GM12878 (cell line): Measurements from ENCODE around the gene ATP6V1C2.

Experiments used
- ATF2 ChIP-seq: IDR thresholded peaks from 2 replicates; pipeline ENCODE4 v1.6.1; 2012; ENCODE audit warnings: low read length, inconsistent platforms
- BHLHE40 ChIP-seq, 2 experiments: fragments of 450-650 bp in 1 of 2; IDR thresholded peaks; 2 replicates each; pipeline ENCODE4 v1.6.1; 2011 to 2017; ENCODE audit warnings: low read depth in 2 of 2, borderline replicate concordance in 1 of 2, improper control_type of control experiment in 1 of 2, low read length in 1 of 2, mild to moderate bottlenecking in 1 of 2
- CTCF ChIP-seq, 3 experiments: IDR thresholded peaks in 2 of 3; conservative IDR thresholded peaks in 1 of 3; 2 replicates each; pipeline ENCODE4 v1.5.1; 2011; ENCODE audit warnings: low read depth in 3 of 3, low read length in 3 of 3, mild to moderate bottlenecking in 3 of 3, control low read depth in 2 of 3, moderate library complexity in 2 of 3, inconsistent platforms in 1 of 3, mixed read lengths in 1 of 3; ENCODE audit not compliant: control insufficient read depth in 2 of 3, insufficient read depth in 1 of 3; ENCODE audit errors: extremely low read depth in 1 of 3
- EZH2 ChIP-seq: IDR thresholded peaks from 2 replicates; pipeline ENCODE4 v1.6.1; 2012; ENCODE audit warnings: low read depth, mild to moderate bottlenecking, control low read depth, inconsistent platforms, low read length, borderline replicate concordance; ENCODE audit not compliant: control insufficient read depth
- JUNB ChIP-seq: IDR thresholded peaks from 2 replicates; pipeline ENCODE4 v1.6.1; 2016; ENCODE audit warnings: antibody characterized with exemption, mild to moderate bottlenecking
- KAT2A ChIP-seq: conservative IDR thresholded peaks from 2 replicates; pipeline ENCODE4 v1.6.1; 2011; ENCODE audit warnings: low read depth, low read length; ENCODE audit not compliant: control insufficient read depth
- NKRF ChIP-seq: fragments of 450-650 bp; conservative IDR thresholded peaks from 2 replicates; pipeline ENCODE4 v1.6.1; 2017; ENCODE audit warnings: mild to moderate bottlenecking, moderate library complexity
- PML ChIP-seq: IDR thresholded peaks from 2 replicates; pipeline ENCODE4 v1.6.1; 2012; ENCODE audit warnings: low read length, inconsistent platforms
- POLR2AphosphoS5 ChIP-seq: IDR thresholded peaks from 2 replicates; pipeline ENCODE4 v1.6.1; 2011; ENCODE audit warnings: mild to moderate bottlenecking, low read length, inconsistent platforms
- REST ChIP-seq: IDR thresholded peaks from 2 replicates; pipeline ENCODE4 v1.6.1; 2012; ENCODE audit warnings: mild to moderate bottlenecking, low read depth, low read length
- SIN3A ChIP-seq: IDR thresholded peaks from 2 replicates; pipeline ENCODE4 v1.6.1; 2012; ENCODE audit warnings: low read depth, low read length, improper control_type of control experiment
- SPI1 ChIP-seq: IDR thresholded peaks from 2 replicates; pipeline ENCODE4 v1.6.1; 2011; ENCODE audit warnings: low read depth, mild to moderate bottlenecking, low read length, moderate library complexity, borderline replicate concordance; ENCODE audit not compliant: insufficient read depth
- TAF1 ChIP-seq: IDR thresholded peaks from 2 replicates; pipeline ENCODE4 v1.6.1; 2011; ENCODE audit warnings: mild to moderate bottlenecking, low read depth, low read length, borderline replicate concordance
- TBL1XR1 ChIP-seq: IDR thresholded peaks from 2 replicates; pipeline ENCODE4 v1.6.1; 2012; ENCODE audit warnings: low read depth, low read length, improper control_type of control experiment

GRCh38 chr2:10806543-10806942 is 85.1 kb downstream of the ATP6V1C2 start:
- TF ChIP-seq EZH2 (no peak), POLR2AphosphoS5 (no peak), CTCF (IDR thresholded peaks at IDR 0.05 in 2 of 3, conservative IDR thresholded peaks at IDR 0.05 in 1 of 3; ENCODE audit: control insufficient read depth in 2 of 3, extremely low read depth in 1 of 3, insufficient read depth in 1 of 3, low read depth in 3 of 3, low read length in 3 of 3) (no peak), SIN3A (no peak), TBL1XR1 (no peak), REST (no peak), TAF1 (no peak), BHLHE40 (IDR thresholded peaks at IDR 0.05; ENCODE audit: borderline replicate concordance in 1 of 2, low read depth in 2 of 2, low read length in 1 of 2) (no peak), ATF2 (no peak), KAT2A (no peak), NKRF (no peak), SPI1 (no peak), JUNB (no peak), PML (no peak)
